HepG2 (cell line): Measurements from ENCODE around the gene CERT1.
"Not testable (repeated sequence)": the region's sequence is repeated elsewhere in the genome, so short reads cannot be mapped to it uniquely, and the experiment has no call there.

ENCODE experiments used
- EZH2 ChIP-seq: conservative IDR thresholded peaks from 2 replicates; pipeline ENCODE4 v1.6.1; 2012; ENCODE audit warnings: mild to moderate bottlenecking, low read depth, low read length, moderate library complexity
- POLR2AphosphoS5 ChIP-seq: IDR thresholded peaks from 2 replicates; pipeline ENCODE4 v1.6.1; 2012; ENCODE audit warnings: low read depth, low read length

DNA sequence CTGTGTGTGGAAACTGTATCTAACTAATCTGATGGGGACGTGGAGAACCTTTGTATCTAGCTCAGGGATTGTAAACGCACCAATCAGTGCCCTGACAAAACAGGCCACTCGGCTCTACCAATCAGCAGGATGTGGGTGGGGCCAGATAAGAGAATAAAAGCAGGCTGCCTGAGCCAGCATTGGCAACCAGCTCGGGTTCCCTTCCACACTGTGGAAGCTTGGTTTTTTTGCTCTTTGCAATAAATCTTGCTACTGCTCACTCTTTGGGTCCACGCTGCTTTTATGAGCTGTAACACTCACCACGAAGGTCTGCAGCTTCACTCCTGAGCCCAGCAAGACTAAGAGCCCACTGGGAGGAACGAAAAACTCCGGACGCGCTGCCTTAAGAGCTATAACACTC is 177.0 kb downstream of the CERT1 start:
- TF ChIP-seq POLR2AphosphoS5, EZH2: not testable (repeated sequence)
